ENCODE measurements around the gene ENO3.

Gene ENO3

GRCh38 chr17:4953451-4953961 is 2.6 kb downstream of the ENO3 start:
- no peaks in the 10 kb centered on the region for H3K36me3 ChIP-seq (ENCODE audit: control insufficient read depth, insufficient read depth, low read length)
- H3K27ac ChIP-seq, result no peak overlapping the region
- no peaks in the 10 kb centered on the region for H3K79me2 ChIP-seq
- H3K4me1 ChIP-seq, result peaks cover 12% of the 10 kb centered on the region
- H3K9me3 ChIP-seq (ENCODE audit: control insufficient read depth, low read length), result no peaks in the 10 kb centered on the region
- H3K4me3 ChIP-seq (ENCODE audit: low read depth, low read length), result no peak overlapping the region
- H3K4me2 ChIP-seq (ENCODE audit: low read length), result no peak overlapping the region
- no peak for TF ChIP-seq CTCF (IDR thresholded peaks at IDR 0.05)
- H2AFZ ChIP-seq, result no peak overlapping the region
- H3K9ac ChIP-seq, result no peak overlapping the region
- H3K27me3 ChIP-seq (ENCODE audit: control insufficient read depth, insufficient read depth, low read length), result no peaks in the 10 kb centered on the region

GRCh38 chr17:4955091-4955490 is 4.2 kb downstream of the ENO3 start:
- no peak overlapping the region for H3K4me2 ChIP-seq (ENCODE audit: low read length)
- no peak overlapping the region for H3K9ac ChIP-seq
- no peak overlapping the region for H3K4me3 ChIP-seq (ENCODE audit: low read depth, low read length)
- no peak overlapping the region for H2AFZ ChIP-seq
- peaks cover 12% of the 10 kb centered on the region for H3K4me1 ChIP-seq
- no peaks in the 10 kb centered on the region for H3K9me3 ChIP-seq (ENCODE audit: control insufficient read depth, low read length)
- H3K79me2 ChIP-seq, result no peaks in the 10 kb centered on the region
- H3K27me3 ChIP-seq (ENCODE audit: control insufficient read depth, insufficient read depth, low read length), result no peaks in the 10 kb centered on the region
- no peaks in the 10 kb centered on the region for H3K36me3 ChIP-seq (ENCODE audit: control insufficient read depth, insufficient read depth, low read length)
- no peak overlapping the region for H3K27ac ChIP-seq
- no peak for TF ChIP-seq CTCF (IDR thresholded peaks at IDR 0.05)

GRCh38 chr17:4956493-4957061 is 5.7 kb downstream of the ENO3 start:
- Histone ChIP-seq H3K36me3 (ENCODE audit: control insufficient read depth, insufficient read depth, low read length) (no peaks in the 10 kb centered on the region), H3K4me2 (ENCODE audit: low read length) (no peak overlapping the region), H3K27ac (no peak overlapping the region), H3K27me3 (ENCODE audit: control insufficient read depth, insufficient read depth, low read length) (no peaks in the 10 kb centered on the region), H3K9ac (no peak overlapping the region), H3K4me1 (peaks cover 6% of the 10 kb centered on the region), H2AFZ (no peak overlapping the region), H3K9me3 (ENCODE audit: control insufficient read depth, low read length) (no peaks in the 10 kb centered on the region), H3K4me3 (ENCODE audit: low read depth, low read length) (no peak overlapping the region), H3K79me2 (peaks cover 5% of the 10 kb centered on the region)
- no peak for TF ChIP-seq CTCF (IDR thresholded peaks at IDR 0.05)

- peaks cover 5% of the 10 kb centered on the region for H3K79me2 ChIP-seq
- no peak overlapping the region for H3K4me3 ChIP-seq (ENCODE audit: low read depth, low read length)
- no peaks in the 10 kb centered on the region for H3K9me3 ChIP-seq (ENCODE audit: control insufficient read depth, low read length)
- no peak overlapping the region for H3K9ac ChIP-seq
- H3K36me3 ChIP-seq (ENCODE audit: control insufficient read depth, insufficient read depth, low read length), result no peaks in the 10 kb centered on the region
- peaks cover 6% of the 10 kb centered on the region for H3K4me1 ChIP-seq
- H3K27ac ChIP-seq, result no peak overlapping the region
- H3K27me3 ChIP-seq (ENCODE audit: control insufficient read depth, insufficient read depth, low read length), result no peaks in the 10 kb centered on the region
- no peak overlapping the region for H2AFZ ChIP-seq
- TF ChIP-seq CTCF (IDR thresholded peaks at IDR 0.05), result no peak
- H3K4me2 ChIP-seq (ENCODE audit: low read length), result no peak overlapping the region
Observed at GRCh38 chr17:4958102-4958501, 7.2 kb downstream of the ENO3 start.
